Ovary (tissue), 3 donors: Measurements from ENCODE around the gene MAPK13.

ENCODE experiments used
- CTCF ChIP-seq, 3 donors: fragments of 450-650 bp in 2 of 3; fragments of 200-600 bp in 1 of 3; IDR thresholded peaks; one replicate each; pipeline versions ENCODE4 v1.5.1 to v1.8.0; 2016 to 2022; ENCODE audit warnings: antibody characterized with exemption in 3 of 3, mild to moderate bottlenecking in 1 of 3
- EP300 ChIP-seq: sonication (generic); formaldehyde crosslinking; IDR thresholded peaks from one replicate; pipeline ENCODE4 v1.6.1; 2017; ENCODE audit warnings: antibody characterized with exemption
- POLR2A ChIP-seq: fragments of 450-650 bp; IDR thresholded peaks from one replicate; pipeline ENCODE4 v1.6.1; 2017; ENCODE audit warnings: antibody characterized with exemption, mild to moderate bottlenecking, moderate library complexity
- donor health status: DM: no; HTN: no; CAD: no.

GRCh38 chr6:36120539-36120938 is 9.8 kb upstream of the MAPK13 start:
- TF ChIP-seq CTCF (IDR thresholded peaks at IDR 0.05) (no peak), POLR2A (no peak), EP300 (no peak)
